Hematopoietic multipotent progenitor cell treated with erythropoietin and hydrocortisone succinate and interleukin-3 and kit ligand, for 8 days (in vitro differentiated cells): Measurements from ENCODE around the gene UPK1A.
"Not testable (repeated sequence)": the region's sequence is repeated elsewhere in the genome, so short reads cannot be mapped to it uniquely, and the experiment has no call there.

Experiments used
- DNase-seq: peaks from one replicate; pipeline ENCODE4 v3.0.0-alpha.2; 2015

UPK1A gene

DNA sequence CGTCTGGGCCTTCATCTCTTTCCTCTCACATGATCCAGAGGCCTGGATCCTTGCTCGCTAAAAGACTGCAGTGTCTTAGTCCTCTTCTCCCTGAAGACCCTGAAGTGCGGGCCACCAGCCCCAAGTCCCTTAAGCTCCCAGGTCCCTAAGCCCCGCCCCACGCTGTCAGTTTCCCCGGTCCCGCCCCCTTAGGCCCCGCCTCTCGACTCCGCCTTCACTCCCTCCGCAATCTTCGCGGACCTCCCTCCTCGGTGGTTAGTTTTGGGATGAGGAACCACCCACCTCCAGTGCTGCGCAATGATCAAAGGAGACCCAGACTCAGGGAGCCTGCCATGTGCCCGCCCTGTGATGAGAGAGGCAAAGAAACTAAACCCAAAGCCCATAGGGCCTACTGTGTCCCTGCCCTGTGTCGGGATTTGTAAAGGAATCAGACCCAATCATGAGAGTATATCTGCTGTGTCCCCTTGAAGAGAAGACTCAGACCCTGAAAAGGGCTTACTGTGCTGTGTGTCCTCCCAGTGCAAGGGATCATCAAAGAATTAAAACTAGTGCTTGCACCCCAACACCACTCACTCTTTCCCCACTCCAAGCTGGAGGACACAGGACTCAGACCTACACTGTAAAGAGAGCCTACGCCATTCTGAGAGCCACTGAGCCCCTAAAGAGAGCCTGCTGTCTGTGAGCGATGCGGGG, 21.2 kb upstream of the UPK1A start:
- DNase-seq = peak; percentile 80

DNA sequence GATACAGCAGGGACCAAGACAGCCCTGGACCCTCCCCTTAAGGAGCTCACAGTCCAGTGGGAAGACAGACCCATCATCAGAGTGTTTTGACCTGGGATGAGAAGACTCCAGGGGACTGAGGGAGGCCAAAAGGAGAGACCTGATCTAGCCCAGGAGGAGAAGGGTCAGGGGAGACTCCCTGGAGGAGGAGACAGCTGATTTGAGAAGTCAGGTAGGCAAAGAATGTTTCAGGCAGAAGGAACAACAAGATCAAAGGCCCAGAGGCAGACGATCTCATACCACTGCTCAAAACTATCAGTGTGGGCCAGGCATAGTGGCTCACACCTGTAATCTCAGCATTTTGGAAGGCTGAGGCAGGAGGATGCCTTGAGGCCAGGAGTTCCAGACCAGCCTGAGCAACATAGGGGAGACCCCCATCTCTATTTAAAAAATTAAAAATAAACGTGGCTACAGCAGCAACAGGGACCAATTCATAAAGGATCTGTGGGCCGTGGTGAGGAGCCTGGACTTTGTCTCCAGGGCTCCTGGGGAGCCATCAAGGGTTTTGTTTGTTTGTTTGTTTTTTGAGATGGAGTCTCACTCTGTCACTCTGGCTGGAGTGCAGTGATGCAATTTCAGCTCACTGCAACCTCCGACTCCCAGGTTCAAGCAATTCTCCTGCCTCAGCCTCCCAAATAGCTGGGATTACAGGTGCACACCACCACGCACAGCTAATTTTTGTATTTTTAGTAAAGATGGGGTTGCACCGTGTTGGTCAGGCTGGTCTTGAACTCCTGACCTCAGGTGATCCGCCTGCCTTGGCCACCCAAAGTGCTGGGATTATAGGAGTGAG, 20.4 kb upstream of the UPK1A start:
- no peak for DNase-seq

- DNase-seq = peak; percentile 99
These were observed 18.0 kb upstream of the UPK1A start, which contains the start of gene COX6B1 for GRCh38 chr19:35648017-35648961. COX6B1 (plus strand) TSS chr19:35648323; CDS start chr19:35651244, 2,921 bp downstream.

DNA sequence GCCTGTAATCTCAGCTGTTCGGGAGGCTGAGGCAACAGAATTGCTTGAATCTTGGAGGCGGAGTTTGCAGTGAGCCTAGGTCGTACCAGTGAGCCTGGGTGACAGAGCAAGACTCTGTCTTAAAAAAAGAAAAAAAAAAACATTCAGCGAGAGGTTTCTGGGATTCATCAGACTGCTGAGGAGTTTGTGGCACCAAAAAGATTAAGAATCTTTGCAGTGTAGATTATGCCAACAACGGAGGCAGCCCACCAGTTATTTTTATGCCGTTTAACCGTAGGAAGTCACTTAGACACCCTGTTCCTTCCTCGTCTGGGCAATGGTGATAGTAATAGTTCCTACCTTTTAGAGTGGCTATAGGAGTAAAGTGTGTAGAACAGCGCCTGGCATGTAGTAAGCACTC, 15.7 kb upstream of the UPK1A start:
- no peak for DNase-seq

GRCh38 chr19:35654828-35655227, 11.5 kb upstream of the UPK1A start:
- not testable (repeated sequence) for DNase-seq

DNA sequence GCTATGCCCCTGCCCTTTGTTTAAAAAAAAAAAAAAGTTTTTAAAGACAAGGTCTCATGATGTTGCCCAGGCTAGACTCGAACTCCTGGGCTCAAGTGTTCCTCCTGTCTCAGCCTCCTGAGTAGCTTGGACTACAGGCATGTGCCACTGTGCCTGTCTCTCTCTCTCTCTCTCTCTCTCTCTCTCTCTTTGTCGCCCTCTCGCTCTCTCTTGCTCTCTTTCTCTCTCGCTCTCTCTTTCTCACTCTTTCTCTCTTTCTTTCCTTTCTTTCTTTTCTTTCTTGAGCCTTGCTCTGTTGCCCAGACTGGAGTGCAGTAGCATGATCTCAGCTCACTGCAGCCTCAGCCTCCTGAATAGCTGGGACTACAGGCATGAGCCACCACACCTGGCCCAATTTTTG, 10.7 kb upstream of the UPK1A start:
- no peak for DNase-seq

DNA sequence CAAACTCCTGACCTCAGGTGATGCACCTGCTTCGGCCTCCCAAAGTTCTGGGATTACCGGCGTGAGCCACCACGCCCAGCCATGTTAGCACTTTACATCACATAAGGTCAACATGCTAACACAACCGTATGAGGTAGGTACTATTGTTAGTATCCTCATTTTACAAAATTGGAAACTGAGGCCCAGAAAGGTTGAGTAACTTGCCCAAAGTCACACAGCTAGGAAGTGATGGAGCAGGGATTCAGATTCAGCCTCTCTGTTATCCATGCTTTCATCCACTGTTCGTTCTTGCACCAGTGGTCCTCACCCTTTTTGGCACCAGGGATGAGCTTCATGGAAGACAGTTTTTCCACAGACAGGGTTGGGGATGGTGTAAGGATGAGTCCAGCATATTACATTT, 9.6 kb upstream of the UPK1A start:
- DNase-seq = no peak

DNA sequence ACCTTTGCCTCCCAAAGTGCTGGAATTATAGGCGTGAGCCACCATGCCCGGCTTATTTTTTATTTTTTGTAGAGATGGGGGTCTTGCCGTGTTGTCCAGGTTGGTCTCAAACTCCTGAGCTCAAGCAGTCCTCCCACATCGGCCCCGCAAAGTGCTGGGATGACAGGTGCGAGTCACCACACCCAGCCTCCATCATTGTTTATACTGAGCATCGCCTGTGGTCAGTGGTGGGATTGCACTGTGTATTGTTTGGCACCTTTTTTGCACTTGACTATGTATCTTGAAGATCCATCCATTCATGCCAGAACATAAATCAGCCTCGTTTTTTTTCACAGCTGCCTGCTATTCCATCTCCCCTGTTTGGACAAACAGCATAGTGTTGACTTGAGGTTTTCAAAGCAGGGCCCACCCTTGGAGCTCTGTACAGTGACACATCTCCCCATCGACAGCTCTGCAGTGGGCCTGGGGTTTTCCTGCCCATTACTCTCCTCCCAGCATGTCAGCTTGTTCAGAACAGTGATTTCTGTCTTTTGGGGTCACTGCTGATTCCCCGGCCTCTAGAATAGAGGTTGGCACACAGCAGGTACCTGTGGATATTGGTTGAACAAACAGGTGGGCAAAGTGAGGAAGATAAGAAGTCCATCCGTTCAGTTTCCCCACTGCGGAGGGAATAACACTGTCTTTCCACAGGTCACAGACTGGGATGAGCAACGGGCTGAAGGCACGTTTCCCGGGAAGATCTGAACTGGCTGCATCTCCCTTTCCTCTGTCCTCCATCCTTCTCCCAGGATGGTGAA, 8.2 kb upstream of the UPK1A start:
- no peak for DNase-seq

DNA sequence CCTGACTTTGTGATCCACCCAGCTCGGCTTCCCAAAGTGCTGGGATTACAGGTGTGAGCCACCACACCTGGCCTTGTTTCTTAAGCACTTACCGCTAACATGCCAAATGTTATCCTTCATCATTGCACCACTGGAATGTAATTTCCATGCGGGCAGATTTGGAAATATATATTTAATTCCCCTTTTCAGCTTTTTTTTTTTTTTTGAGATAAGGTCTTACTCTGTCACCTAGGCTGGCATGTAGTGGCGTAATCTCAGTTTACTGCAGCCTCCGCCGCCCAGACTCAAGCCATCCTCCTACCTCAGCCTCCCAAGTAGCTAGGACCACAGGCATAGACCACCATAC, 4.3 kb upstream of the UPK1A start:
- no peak for DNase-seq

DNA sequence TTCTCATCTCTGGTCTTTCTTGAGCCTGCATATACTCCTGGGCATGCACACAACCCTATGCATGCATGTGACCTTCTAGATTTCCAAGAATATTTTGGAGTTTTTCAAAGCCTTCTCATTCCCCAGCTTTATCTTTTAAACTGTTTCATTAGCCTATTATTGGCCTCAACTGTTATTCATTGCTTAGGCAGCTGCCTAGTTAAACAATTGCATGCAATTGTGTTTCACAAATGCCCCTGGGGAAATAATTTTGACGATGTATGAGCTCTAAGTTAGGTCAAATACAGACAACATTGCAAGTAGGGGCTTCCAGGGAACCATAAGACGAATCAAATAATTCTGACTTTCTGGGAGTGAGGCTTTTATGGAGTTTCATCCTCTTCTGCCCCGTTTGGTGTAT, 2.3 kb upstream of the UPK1A start:
- no peak for DNase-seq

GRCh38 chr19:35665157-35665556, 1.2 kb upstream of the UPK1A start:
- DNase-seq = no peak

- no peak for DNase-seq
These were observed 713 bp upstream of the UPK1A start for GRCh38 chr19:35665604-35666003.

- no peak for DNase-seq
These were observed 3.2 kb downstream of the UPK1A start for GRCh38 chr19:35669566-35669965.

DNA sequence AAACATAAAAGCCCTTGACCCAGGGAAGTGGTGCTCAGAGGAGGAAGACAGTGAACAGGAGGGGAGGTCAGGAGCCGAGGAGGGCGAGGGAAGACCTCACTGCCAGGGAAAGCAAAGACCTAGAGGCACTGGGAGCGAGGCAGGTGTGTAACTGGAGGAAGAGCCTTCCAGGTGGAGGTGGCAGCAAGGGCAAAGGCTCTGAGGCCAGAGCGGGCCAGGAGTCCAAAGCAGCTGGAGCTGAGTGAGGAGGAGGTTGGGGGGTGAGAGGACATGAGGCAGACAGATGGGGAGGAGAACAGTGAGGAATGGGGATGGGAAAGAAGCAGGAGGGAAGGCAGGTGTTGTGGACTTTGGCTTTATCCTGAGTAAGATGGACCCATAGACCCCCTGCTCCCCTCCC, 3.7 kb downstream of the UPK1A start:
- no peak for DNase-seq

DNA sequence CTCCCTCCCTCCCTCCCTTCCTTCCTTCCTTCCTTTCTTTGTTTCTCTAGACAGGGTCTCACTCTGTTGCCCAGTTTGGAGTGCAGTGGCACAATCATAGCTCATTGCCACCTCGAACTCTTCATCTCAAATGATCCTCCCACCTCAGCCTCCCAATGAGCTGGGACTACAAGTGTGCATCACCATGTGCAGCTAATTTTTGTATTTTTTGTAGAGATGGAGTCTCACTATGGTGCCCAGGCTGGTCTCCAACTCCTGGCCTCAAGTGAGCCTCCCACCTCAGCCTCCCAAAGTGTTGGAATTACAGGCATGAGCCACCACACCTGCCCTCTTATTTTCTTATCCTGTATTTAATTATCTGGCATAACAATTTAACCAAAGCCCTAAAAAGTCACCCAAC, 4.4 kb downstream of the UPK1A start:
- DNase-seq = no peak

DNA sequence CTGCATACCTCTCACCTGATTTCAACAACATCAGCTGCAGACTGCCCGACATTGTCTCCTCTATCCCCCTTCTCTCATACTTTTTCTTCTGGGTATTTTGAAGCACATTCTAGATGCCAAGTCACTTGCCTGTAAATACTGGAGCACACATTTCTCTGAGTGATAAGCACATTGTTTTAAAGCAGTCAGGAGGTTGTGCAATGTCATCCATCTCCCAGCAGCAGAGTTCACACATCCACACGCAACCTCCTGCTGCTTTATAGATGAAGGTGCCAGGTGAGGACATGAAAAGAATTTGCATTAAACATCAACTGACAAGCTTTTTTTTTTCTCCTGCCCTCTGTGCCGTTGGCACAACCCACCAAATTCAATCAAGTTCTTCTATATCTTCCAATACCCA, 5.5 kb downstream of the UPK1A start:
- peak; percentile 83 for DNase-seq

DNA sequence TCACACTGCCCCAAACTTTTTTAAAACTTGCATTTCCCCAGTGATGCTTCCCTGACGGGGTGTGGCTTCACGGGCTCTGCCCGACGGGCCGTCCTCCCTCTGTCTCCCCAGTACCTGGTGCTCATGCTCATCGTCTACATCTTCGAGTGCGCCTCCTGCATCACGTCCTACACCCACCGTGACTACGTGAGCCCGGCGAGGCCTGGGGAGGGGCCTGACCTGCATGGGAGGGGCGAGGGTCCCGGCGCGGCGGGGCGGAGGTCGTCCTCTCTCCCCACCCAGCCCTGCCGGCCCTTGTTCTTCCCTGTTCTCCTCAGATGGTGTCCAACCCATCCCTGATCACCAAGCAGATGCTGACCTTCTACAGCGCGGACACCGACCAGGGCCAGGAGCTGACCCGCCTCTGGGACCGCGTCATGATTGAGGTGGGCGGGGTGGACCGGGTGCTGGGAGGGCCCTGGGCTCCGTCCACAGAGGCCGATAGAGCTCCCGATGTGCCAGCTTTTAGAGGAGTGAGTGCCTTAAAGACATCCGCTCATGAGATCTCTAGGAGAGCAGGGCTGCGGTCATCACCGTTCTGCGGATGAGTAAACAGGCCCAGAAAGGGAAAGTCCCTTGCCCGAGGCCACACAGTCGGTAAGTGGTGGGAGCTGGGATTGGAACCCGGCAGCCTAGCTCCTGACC, 6.9 kb downstream of the UPK1A start:
- DNase-seq = peak; percentile 18

GRCh38 chr19:35675589-35676140, 9.3 kb downstream of the UPK1A start:
- no peak for DNase-seq

GRCh38 chr19:35689836-35690235, 23.5 kb downstream of the UPK1A start:
- DNase-seq = no peak

GRCh38 chr19:35691106-35691505, 24.8 kb downstream of the UPK1A start:
- not testable (repeated sequence) for DNase-seq

DNA sequence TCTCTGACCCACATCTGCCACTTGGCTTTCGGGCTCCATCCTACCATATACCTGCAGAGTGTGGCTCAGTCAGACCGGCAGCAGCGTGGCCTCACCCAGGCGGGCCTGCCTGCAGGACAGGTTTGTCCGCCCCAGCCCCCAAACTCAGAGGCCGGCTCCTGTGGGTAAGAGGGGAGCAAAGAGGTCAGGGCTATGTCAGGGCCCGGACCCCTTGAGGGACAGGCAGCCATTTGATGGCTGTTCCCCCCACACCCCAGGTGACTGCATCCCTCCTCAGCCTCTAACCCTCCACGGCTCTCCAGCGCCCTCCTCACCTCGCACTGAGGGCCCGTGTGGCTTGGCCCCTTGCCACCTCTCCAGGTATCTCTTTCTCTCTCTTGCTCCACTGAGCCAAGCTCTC, 25.7 kb downstream of the UPK1A start:
- no peak for DNase-seq

GRCh38 chr19:35693422-35693821, 27.1 kb downstream of the UPK1A start:
- no peak for DNase-seq
